Pancreas (tissue), 10 donors: ENCODE measurements around the gene HELLS. TPM values are rescaled to one million over a fixed set of nuclear protein-coding genes. Genes with fewer than 3 reads are reported as not detected.

ENCODE experiments used
- ATAC-seq, 4 donors: fragments of 200-7000 bp; cut with Tn5 transposase; one replicate each; pipeline versions ENCODE4 v1.8.0 to v1.9.1; 2020; ENCODE audit warnings: mild to moderate bottlenecking in 4 of 4, moderate library complexity in 4 of 4
- DNase-seq, 6 donors: peaks; one replicate each; pipeline ENCODE4 v3.0.0-alpha.2; 2020
- FAIRE-seq: peaks from 2 replicates; lab custom pipeline; 2012; peaks lifted over from hg19 to GRCh38; lab: Jason Lieb, UNC
- H3K27ac ChIP-seq, 4 donors: fragments of 200-600 bp; sonication (generic); 1 replicate in 3 of 4; 2 replicates in 1 of 4; pipeline versions ENCODE4 v1.5.0 to v1.8.0; 2020
- H3K27me3 ChIP-seq, 4 donors: fragments of 200-600 bp; one replicate each; pipeline ENCODE4 v1.8.0; 2021
- H3K36me3 ChIP-seq, 3 donors: fragments of 200-600 bp; sonication (generic) in 1 of 3; one replicate each; pipeline versions ENCODE4 v1.5.0 to v1.8.0; 2020 to 2021
- H3K4me1 ChIP-seq, 3 donors: fragments of 200-600 bp; one replicate each; pipeline ENCODE4 v1.8.0; 2021
- H3K4me3 ChIP-seq, 4 donors: fragments of 200-600 bp; sonication (generic) in 2 of 4; one replicate each; pipeline versions ENCODE4 v1.5.0 to v1.8.0; 2020 to 2021
- H3K9me3 ChIP-seq, 4 donors: fragments of 200-600 bp; one replicate each; pipeline ENCODE4 v1.8.0; 2021
- CTCF ChIP-seq, 4 donors: fragments of 200-600 bp; sonication (generic) in 3 of 4; IDR thresholded peaks; one replicate each; pipeline versions ENCODE4 v1.5.0 to v1.8.0; 2021; ENCODE audit warnings: antibody characterized with exemption in 4 of 4
- WGBS, 2 donors: extraction: QIAGEN DNeasy Blood & Tissue Kit; methylation state at CpG; one replicate each; pipeline ENCODE4 v1.1.7; 2013; 5-methylcytosine and 5-hydroxymethylcytosine counted together
- intact Hi-C, 3 donors: fragments of 100-400 bp; cut with DNase I; formaldehyde crosslinking; loops; one replicate each; pipeline versions ENCODE4 v1.11.1 to v1.14.2; 2022
- polyA plus RNA-seq, 2 donors: library from polyadenylated mRNA; stranded (reverse); fragments of 200-250 nt; gene quantifications; one replicate each; pipeline ENCODE4 v1.2.3, GENCODE V29; 2013
- total RNA-seq, 6 donors: library from RNA; stranded (reverse); fragmentation: NEBNext Ultra II Directional in 4 of 6; extraction: Animal tissue kit (Norgen Biotek cat#: 25700) in 4 of 6; gene quantifications; one replicate each; pipeline versions ENCODE4 v1.2.1 to v1.2.4, GENCODE V29; 2021 to 2023
- donor health status: healthy with polysubstance abuse.
- donor health status: DM: no; HTN: no; CAD: no; lungs with moderate emphysema.
- donor health status: DM: no; HTN: no; CAD: no.
- donor health status: control.
- donor health status: control.
- donor health status: Bipolar disorder and iron deficiency.
- donor health status: DM: yes; HTN: yes; CAD: no.
- donor health status: DM: no; HTN: no; CAD: no.
- donor health status: DM: no; HTN: no; CAD: no.
- donor health status: DM: yes; HTN: yes; CAD: no.

HELLS gene
- total and polyA plus RNA-seq, 8 donors = 1.1 to 4.2 (median 2.7) TPM

GRCh38 chr10:94607111-94607510, 61.5 kb downstream of the HELLS start:
- Histone ChIP-seq H3K27ac (no peak overlapping the region), H3K9me3 (no peaks in the 10 kb centered on the region), H3K36me3 (no peaks in the 10 kb centered on the region), H3K4me3 (no peak overlapping the region), H3K4me1 (no peaks in the 10 kb centered on the region), H3K27me3 (no peaks in the 10 kb centered on the region)
- ATAC-seq (no peak), DNase-seq (no peak), FAIRE-seq (no peak)
- WGBS, 2 donors = 88 to 97% methylated on average over 1 of the region's 1 CpG
- intact Hi-C loops = no loop called here
- TF ChIP-seq CTCF (IDR thresholded peaks at IDR 0.05) = no peak

GRCh38 chr10:94608559-94608958, 63.0 kb downstream of the HELLS start:
- WGBS, 2 donors = 88 to 93% methylated on average over 4 of the region's 4 CpGs
- TF ChIP-seq CTCF (IDR thresholded peaks at IDR 0.05) = no peak
- H3K36me3 ChIP-seq = no peaks in the 10 kb centered on the region
- H3K4me3 ChIP-seq = no peak overlapping the region
- ATAC-seq (no peak), FAIRE-seq (no peak), DNase-seq (no peak)
- H3K9me3 ChIP-seq = no peaks in the 10 kb centered on the region
- no peaks in the 10 kb centered on the region for H3K4me1 ChIP-seq
- H3K27me3 ChIP-seq = no peaks in the 10 kb centered on the region
- H3K27ac ChIP-seq = no peak overlapping the region
- intact Hi-C loops = no loop called here

DNA sequence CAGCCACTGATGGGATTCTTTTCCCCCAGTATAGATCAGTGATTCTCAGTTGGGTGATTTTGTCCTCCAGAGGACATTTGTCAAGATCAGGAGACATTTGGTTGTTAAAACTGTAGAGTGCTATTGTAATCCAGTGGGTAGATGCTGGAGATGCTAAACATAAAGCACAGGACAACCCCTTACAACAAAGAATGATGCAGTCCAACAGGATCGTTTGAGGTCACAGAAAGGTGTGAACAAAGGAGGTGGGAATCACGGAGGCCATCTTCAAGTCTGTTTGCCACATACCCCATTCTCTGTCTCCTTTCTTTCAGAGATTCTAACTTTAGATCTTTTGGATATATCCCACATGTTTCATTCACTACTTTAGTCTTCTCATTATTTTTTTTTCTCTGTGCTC, 69.0 kb downstream of the HELLS start:
- FAIRE-seq = no peak
- no peaks in the 10 kb centered on the region for H3K27me3 ChIP-seq
- no peaks in the 10 kb centered on the region for H3K9me3 ChIP-seq
- H3K27ac ChIP-seq = no peak overlapping the region
- H3K36me3 ChIP-seq = no peaks in the 10 kb centered on the region
- 83 to 85% methylated on average over 2 of the region's 2 CpGs for WGBS, 2 donors
- TF ChIP-seq CTCF (IDR thresholded peaks at IDR 0.05) = no peak
- no peaks in the 10 kb centered on the region for H3K4me1 ChIP-seq
- no peak for DNase-seq
- no peak overlapping the region for H3K4me3 ChIP-seq
- no peak for ATAC-seq
- intact Hi-C loops = no loop called here

GRCh38 chr10:94617389-94617944, 71.9 kb downstream of the HELLS start:
- intact Hi-C loops = no loop called here
- FAIRE-seq (no peak), DNase-seq (no peak), ATAC-seq (no peak)
- 74 to 84% methylated on average over 5 of the region's 5 CpGs for WGBS, 2 donors
- H3K27ac ChIP-seq = no peak overlapping the region
- H3K4me1 ChIP-seq = no peaks in the 10 kb centered on the region
- H3K36me3 ChIP-seq = no peaks in the 10 kb centered on the region
- H3K4me3 ChIP-seq = no peak overlapping the region
- no peaks in the 10 kb centered on the region for H3K9me3 ChIP-seq
- H3K27me3 ChIP-seq = no peaks in the 10 kb centered on the region
- TF ChIP-seq CTCF (IDR thresholded peaks at IDR 0.05) = no peak

- ATAC-seq (no peak), FAIRE-seq (no peak), DNase-seq (no peak)
- H3K36me3 ChIP-seq = no peaks in the 10 kb centered on the region
- no peaks in the 10 kb centered on the region for H3K4me1 ChIP-seq
- WGBS, 2 donors = 75 to 81% methylated on average over 1 of the region's 1 CpG
- no peak for TF ChIP-seq CTCF (IDR thresholded peaks at IDR 0.05)
- intact Hi-C loops = no loop called here
- H3K27ac ChIP-seq = no peak overlapping the region
- no peaks in the 10 kb centered on the region for H3K27me3 ChIP-seq
- no peaks in the 10 kb centered on the region for H3K9me3 ChIP-seq
- no peak overlapping the region for H3K4me3 ChIP-seq
Measured at GRCh38 chr10:94622666-94623205, 77.1 kb downstream of the HELLS start.
